Subcutaneous adipose tissue (tissue), 4 donors: ENCODE measurements around the gene FUT1. TPM values are rescaled to one million over a fixed set of nuclear protein-coding genes. Genes with fewer than 3 reads are reported as not detected.

Source experiments
- total RNA-seq, 4 donors: library from RNA; depleted of rRNA; stranded (reverse); fragments of >200 nt; gene quantifications; one replicate each; pipeline ENCODE4 v1.1.0, GENCODE V29; 2016
- TF ChIP-seq, protein P1 (sequence below): fragments of 450-650 bp; IDR thresholded peaks from one replicate; pipeline ENCODE4 v1.5.1; 2016; ENCODE audit warnings: low read depth, mild to moderate bottlenecking, control low read depth, antibody characterized with exemption, moderate library complexity

FUT1 gene
- 1 to 10 TPM; 1.0 to 7.2 (median 4.4) TPM for total RNA-seq

DNA sequence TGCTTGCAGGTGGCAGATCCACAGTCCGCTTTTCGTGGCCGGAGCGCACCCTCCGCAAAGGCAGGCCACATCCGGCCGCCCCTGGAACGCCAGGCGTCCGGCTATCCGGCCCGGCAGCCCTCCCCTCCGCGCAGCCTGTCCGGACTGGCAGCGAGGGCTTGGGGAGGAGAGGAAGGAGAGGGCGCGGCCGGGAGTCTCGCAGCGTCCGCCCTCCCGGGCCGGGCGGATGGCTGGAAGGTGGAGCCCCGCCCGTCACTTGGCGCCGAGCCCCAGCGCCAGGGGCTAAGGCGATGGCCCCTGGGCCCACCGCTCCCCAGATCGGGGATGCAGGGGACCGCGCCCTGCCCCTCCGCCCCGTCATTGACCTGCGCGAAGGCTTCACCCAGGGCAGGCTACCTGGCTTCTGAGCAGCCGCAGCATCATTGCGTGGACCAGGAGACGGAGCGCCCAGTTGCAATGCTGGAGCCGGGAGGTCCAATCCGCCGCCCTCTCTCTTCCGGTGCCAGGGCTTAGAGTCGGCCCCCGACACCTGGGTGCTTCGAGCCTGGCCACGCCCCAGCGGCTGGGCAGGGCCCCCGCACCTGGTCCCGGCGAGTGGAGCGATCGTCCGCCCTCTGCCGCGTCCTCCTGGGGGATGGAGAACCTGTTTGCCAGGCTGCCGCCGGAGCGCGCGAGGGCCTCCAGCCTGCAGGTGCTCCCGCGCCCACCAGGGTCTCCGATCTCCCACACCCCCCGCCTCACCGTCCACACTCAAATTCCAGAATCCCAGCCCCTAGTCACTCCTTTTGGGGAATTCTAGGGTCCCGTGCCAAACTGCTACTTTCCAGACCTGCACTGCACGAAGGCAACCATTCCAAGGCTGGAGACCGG, at the start of gene FUT1:
TSS of gene FUT1 (minus strand) at position 146 of the 870 bp plus-strand sequence. CDS start 1,360 bp downstream, outside the sequence.
- TF ChIP-seq, protein P1, sequence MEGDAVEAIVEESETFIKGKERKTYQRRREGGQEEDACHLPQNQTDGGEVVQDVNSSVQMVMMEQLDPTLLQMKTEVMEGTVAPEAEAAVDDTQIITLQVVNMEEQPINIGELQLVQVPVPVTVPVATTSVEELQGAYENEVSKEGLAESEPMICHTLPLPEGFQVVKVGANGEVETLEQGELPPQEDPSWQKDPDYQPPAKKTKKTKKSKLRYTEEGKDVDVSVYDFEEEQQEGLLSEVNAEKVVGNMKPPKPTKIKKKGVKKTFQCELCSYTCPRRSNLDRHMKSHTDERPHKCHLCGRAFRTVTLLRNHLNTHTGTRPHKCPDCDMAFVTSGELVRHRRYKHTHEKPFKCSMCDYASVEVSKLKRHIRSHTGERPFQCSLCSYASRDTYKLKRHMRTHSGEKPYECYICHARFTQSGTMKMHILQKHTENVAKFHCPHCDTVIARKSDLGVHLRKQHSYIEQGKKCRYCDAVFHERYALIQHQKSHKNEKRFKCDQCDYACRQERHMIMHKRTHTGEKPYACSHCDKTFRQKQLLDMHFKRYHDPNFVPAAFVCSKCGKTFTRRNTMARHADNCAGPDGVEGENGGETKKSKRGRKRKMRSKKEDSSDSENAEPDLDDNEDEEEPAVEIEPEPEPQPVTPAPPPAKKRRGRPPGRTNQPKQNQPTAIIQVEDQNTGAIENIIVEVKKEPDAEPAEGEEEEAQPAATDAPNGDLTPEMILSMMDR, result no peak

DNA sequence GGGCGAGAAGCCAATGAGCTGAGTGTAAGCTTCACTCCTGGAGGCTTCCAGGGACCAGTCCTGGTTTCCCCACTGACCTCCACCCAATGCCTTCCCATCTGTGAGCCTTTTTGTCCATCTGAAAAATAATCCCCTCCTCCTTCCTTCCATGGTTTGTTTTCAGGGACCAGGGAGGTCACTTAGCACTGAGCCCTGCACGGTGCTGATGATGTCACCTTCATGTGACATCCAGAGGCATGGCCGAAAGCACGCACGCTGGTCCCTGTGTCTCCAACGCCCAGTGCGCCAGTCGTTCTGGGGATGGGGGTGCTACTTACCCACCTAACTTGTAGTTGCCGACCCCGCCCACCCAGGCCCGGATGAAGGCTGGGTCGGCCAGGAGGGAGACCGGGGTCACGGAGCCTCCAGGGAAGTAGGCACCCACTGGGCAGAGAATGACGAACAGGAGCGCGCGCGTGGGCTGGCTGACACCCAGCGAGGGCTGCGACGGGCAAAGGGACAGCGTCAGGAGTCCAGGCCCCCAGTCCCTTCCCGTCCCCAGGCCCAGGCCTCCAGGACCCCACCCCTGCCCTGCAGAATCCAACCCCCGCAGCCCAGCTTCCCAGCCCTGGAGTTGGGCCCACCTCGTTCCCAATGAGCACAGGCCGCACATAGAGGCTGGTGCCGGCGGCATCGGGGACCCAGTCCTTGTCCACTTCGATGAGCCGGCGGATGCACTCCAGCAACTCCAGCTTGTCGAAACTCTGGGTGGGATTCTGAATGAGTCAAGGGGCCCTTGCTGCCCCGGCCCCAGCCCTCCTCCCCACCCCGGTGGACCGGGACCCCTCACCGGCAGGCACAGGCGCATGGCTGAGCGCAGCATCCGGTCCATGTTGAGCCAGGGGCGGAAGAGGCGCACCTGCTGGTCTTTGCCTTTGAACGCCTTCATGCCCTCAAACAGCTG, 47.2 kb upstream of the FUT1 start:
- TF ChIP-seq, protein P1, result no peak

DNA sequence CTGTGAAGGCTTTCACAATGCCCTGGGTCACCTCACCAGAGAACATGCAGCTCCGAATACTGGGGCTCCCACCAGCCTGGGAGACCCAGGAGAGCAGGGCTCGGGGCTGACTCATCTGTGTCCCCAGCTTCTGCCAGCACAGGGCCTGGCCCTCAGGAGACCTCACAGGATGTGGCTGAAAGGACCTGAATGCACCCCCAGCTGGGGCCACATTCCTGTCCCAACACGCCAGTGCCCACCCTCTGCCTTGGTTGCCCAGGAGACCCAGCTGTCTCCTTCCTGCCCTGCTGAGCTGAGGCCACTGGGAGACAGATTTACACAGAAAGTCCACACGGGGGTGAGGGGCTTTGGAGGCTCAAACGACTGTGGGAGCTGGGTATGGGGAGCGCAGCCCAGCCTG, 46.5 kb upstream of the FUT1 start:
- TF ChIP-seq, protein P1, result no peak

DNA sequence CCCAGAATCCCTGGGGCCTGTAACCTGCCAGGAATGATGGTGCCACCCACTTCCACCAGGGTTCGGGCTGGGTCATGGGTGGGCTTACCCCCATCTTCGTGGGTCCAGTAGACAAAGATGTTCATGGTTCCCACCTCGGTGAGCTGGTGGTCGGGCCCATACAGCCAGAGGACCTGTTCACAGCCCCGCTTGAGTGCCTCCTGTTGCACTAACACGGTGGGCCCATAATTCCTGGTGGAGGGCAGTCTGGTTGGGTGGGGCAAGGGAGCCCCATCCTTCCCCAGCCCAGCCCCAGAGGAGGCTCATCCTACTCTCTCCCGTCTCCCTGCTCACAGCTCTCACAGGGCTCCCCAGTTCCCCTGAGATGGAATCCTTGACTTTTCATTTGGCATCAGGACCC, 44.7 kb upstream of the FUT1 start:
- TF ChIP-seq, protein P1, result no peak

DNA sequence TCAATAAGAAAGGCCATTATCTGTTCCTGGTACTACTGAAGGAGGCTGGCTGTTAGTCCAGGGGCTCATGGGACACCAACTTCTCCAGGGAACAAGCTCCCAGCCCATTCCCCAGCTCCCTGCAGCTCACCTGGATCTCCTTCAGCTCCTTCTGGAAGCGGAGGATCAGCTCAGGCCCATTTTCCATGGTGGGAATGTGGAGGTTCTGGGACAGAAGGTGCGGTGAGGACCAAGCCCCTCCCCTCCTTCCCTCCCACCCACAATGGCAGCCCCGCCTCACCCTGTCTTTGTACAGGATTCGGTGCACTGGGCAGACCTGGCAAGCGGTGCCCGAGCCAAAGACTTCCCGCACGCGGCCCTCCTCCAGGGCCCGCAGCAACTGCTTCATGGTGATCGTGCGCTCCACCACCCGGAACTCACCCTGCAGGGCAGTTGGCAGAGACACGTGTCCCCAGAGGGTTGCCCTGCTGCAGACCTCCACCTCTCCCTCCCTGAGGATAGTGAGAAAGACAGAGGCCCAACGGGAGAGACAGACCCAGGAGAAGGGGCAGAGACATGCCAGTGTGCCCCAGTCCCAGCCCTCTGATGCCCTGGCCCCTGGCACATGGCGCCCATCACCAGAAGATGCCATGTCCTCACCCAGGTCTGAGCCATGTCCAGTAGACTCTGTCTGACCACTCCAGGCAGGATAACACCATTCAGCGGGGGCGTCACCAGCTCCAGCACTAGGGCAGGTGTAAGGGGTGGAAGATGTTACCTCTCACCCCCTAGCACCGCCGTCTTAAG, 44.0 kb upstream of the FUT1 start:
- TF ChIP-seq, protein P1, result no peak

DNA sequence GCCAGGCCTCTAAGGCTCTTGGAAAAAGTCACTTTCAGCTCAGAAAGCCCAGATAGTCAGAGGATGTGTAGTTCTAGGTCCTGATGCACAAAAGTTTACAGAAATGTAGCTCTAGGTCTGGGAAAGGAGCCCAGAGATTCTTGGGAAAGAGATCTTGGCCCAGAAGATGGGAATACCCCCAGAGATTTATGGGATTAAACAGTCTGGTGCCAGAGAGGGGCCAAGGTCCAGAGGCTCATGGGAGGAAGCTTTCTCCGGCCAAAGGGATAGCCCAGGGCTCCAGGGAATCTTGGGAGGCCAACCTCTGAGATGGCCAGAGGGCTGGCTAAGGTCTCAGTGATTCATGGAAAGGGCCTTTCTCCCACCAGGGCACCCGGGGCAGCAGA, 43.2 kb upstream of the FUT1 start:
- TF ChIP-seq, protein P1, result no peak
